HG03045 (cell line): Measurements from ENCODE around the gene PIK3C2A.
"Not testable (repeated sequence)": the region's sequence is repeated elsewhere in the genome, so short reads cannot be mapped to it uniquely, and the experiment has no call there.

Experiments used
- ATAC-seq: cut with Tn5 transposase; IDR thresholded peaks from one replicate; pipeline ENCODE4 v1.9.1; 2021; ENCODE audit warnings: mild to moderate bottlenecking, moderate library complexity; ENCODE audit not compliant: unreplicated experiment

The PIK3C2A gene

GRCh38 chr11:17207317-17208256, at the start of gene PIK3C2A:
PIK3C2A (minus strand) TSS chr11:17207986; CDS start chr11:17169741, 38,245 bp downstream.
- ATAC-seq = peak; percentile 97

- ATAC-seq = no peak
Observed at GRCh38 chr11:17257196-17257595, 49.4 kb upstream of the PIK3C2A start.

- ATAC-seq = no peak
Observed at GRCh38 chr11:17256512-17256911, 48.7 kb upstream of the PIK3C2A start.

GRCh38 chr11:17252704-17253103, 44.9 kb upstream of the PIK3C2A start:
- no peak for ATAC-seq

- no peak for ATAC-seq
Observed at GRCh38 chr11:17250561-17251350, 43.0 kb upstream of the PIK3C2A start.

- ATAC-seq = no peak
Observed at GRCh38 chr11:17244046-17244445, 36.3 kb upstream of the PIK3C2A start.

GRCh38 chr11:17242954-17243353, 35.2 kb upstream of the PIK3C2A start:
- ATAC-seq = not testable (repeated sequence)

GRCh38 chr11:17240780-17241179, 33.0 kb upstream of the PIK3C2A start:
- no peak for ATAC-seq

GRCh38 chr11:17239927-17240326, 32.1 kb upstream of the PIK3C2A start:
- ATAC-seq = not testable (repeated sequence)

GRCh38 chr11:17238377-17238776, 30.6 kb upstream of the PIK3C2A start:
- no peak for ATAC-seq

- ATAC-seq = no peak
Observed at GRCh38 chr11:17233101-17233500, 25.3 kb upstream of the PIK3C2A start.

- ATAC-seq = peak; percentile 91
Observed at GRCh38 chr11:17230867-17231851, 23.4 kb upstream of the PIK3C2A start.

GRCh38 chr11:17229481-17230152, 21.8 kb upstream of the PIK3C2A start:
- no peak for ATAC-seq

- ATAC-seq = not testable (repeated sequence)
Observed at GRCh38 chr11:17228186-17228925, 20.6 kb upstream of the PIK3C2A start.

GRCh38 chr11:17224727-17225126, 16.9 kb upstream of the PIK3C2A start:
- no peak for ATAC-seq

GRCh38 chr11:17221968-17222367, 14.2 kb upstream of the PIK3C2A start:
- ATAC-seq = no peak

GRCh38 chr11:17219016-17219415, 11.2 kb upstream of the PIK3C2A start:
- ATAC-seq = no peak

GRCh38 chr11:17218403-17218802, 10.6 kb upstream of the PIK3C2A start:
- no peak for ATAC-seq

GRCh38 chr11:17217401-17217800, 9.6 kb upstream of the PIK3C2A start:
- no peak for ATAC-seq
